ENCODE results near the gene AP4M1.
"Not testable (repeated sequence)": the region's sequence is repeated elsewhere in the genome, so short reads cannot be mapped to it uniquely, and the experiment has no call there.

Gene AP4M1

GRCh38 chr7:100109521-100110163 is 8.2 kb downstream of the AP4M1 start:
- no peak for DNase-seq (ENCODE audit: low read depth)

- DNase-seq (ENCODE audit: low read depth) = no peak
These were observed 9.7 kb downstream of the AP4M1 start for GRCh38 chr7:100111156-100111555.

- DNase-seq (ENCODE audit: low read depth) = no peak
These were observed 10.5 kb downstream of the AP4M1 start for GRCh38 chr7:100111914-100112313.

- no peak for DNase-seq (ENCODE audit: low read depth)
These were observed 13.6 kb downstream of the AP4M1 start for GRCh38 chr7:100115026-100115425.

GRCh38 chr7:100118388-100119071 is 17.1 kb downstream of the AP4M1 start:
- no peak for DNase-seq (ENCODE audit: low read depth)

DNA sequence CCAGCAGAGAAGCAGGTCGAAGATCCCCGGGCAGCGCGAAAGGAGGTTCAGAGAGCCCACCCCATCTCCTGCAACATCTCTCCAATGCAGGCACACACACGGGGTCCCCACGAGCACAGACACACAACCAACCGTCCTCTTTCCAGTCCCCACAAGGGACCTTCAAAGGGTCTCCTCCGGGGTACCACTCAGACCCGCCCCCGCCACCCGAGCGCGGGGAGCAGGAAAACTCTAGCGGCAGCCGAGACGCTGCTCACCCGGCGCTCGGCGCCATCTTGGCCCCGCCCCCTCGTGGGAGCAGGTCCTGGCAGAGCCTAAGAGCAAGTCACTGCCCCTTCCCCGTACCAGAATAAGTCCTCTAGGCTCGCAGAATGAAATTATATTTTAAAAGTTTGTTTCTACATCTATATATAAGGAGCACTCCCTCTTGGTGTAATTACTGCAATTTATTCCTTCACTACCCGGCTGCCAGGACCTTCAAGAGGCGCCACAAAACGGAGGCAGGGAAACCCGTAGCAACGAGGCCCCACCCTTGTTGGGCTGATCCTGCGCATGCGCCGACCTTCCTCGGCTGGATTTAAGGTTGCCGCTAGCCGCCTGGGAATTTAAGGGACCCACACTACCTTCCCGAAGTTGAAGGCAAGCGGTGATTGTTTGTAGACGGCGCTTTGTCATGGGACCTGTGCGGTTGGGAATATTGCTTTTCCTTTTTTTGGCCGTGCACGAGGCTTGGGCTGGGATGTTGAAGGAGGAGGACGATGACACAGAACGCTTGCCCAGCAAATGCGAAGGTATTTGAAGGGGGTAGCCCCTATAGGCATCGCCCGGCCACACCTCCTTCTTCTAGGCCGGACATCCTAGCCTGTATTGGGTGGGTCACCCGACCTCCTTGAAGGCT is 17.9 kb downstream of the AP4M1 start, which contains the start of the genes CNPY4 and TAF6:
CNPY4 (plus strand) TSS at position 563 of the 898 bp plus-strand sequence; CDS start at position 674, 111 bp downstream.
TAF6 (minus strand) TSS at position 287 of the 898 bp plus-strand sequence. CDS start 5,149 bp downstream, outside the sequence.
- DNase-seq (ENCODE audit: low read depth) = peak; percentile 91

DNA sequence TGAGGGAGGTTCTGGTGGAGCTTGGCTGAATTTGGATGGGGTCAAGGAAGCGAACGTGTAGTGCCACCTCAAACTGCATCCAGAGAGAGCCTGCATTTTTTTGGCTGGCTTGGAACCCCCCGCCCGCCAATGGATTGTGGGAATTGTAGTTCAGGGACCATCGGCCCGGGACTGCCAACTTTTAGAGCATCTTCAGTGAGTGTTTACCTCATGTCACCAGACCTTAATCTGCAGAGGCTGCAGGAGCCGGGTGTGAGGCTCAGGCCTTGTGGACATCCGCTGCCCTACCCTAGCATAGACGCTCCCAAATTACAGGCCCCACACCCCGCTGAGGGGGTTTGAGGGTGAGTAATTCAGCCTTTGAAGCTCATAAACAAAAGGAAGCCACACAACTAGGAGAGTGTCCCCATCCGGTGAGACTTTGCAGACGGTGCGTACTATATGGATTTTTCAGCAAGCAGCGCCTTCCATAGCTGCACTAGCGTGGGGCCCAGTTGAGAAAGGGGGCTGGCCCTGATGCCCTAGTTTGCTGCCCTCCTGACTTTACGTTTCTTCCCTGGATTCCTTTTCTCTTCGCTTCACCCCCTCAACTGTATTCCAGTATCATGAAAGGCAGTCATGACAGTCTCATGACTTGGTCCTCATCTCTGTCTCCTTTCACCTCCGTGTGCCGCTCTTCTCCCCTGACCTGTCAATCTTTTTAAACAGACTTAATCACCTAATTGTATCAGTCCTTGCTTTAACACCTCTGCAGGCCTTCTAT is 18.7 kb downstream of the AP4M1 start:
- peak; percentile 56 for DNase-seq (ENCODE audit: low read depth)

DNA sequence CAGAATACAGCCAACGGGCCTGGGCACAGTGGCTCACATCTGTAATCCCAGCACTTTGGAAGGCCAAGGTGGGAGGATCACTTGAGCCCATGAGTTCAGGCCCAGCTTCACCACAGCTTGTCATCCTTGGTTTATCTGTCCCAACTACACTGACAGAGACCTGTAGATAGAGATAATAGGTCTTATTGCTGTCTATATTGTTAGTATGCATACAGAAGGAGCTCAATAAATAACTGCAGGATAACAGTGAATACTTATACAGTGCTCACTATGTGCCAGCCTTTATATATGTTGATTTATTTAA is 19.2 kb downstream of the AP4M1 start:
- DNase-seq (ENCODE audit: low read depth) = no peak

- DNase-seq (ENCODE audit: low read depth) = no peak
These were observed 20.6 kb downstream of the AP4M1 start for GRCh38 chr7:100122067-100122466.

- no peak for DNase-seq (ENCODE audit: low read depth)
These were observed 21.1 kb downstream of the AP4M1 start for GRCh38 chr7:100122568-100122967.

GRCh38 chr7:100124301-100125230 is 23.1 kb downstream of the AP4M1 start:
- DNase-seq (ENCODE audit: low read depth) = no peak

- no peak for DNase-seq (ENCODE audit: low read depth)
These were observed 24.9 kb downstream of the AP4M1 start for GRCh38 chr7:100126239-100126930.

DNA sequence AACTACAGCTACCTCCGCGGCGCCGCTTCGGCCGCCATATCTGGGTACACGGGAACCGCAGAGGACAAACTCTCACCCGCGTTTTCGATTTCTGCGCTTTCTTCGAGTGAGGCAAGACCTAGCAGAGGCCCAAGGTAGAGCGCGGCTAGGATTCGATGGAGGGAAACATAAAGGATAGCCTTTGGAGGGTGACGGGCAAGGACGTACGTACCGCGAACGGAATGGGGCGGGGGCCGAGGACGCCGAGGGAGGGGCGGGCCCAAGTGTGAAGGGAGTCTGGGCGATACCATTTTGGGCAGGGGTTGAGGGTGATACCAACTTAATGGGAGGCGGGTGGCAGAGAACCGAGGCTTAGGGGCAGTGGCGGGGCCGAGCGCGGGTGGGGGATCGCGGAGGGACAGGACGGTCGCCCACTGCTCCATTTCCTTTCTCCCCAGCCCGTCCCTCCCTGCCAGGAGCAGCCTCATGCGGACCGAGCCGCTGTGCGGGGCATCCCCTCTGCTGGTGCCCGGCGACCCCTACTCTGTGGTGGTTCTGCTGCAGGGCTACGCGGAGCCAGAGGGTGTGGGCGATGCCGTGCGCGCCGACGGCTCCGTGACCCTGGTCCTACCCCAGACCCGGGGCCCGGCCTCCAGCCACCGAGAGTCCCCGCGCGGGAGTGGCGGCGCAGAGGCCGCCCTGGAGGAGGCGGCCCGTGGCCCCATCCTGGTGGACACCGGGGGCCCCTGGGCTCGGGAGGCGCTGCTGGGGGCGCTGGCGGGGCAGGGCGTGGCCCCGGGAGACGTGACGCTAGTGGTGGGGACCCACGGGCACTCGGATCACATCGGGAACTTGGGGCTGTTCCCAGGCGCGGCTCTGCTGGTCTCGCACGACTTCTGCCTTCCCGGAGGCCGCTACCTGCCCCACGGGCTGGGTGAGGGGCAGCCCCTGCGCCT is 25.8 kb downstream of the AP4M1 start, which contains the start of gene MBLAC1:
MBLAC1 (plus strand) TSS at position 37 of the 935 bp plus-strand sequence; CDS start at position 466, 429 bp downstream.
- peak; percentile 89 for DNase-seq (ENCODE audit: low read depth)

DNA sequence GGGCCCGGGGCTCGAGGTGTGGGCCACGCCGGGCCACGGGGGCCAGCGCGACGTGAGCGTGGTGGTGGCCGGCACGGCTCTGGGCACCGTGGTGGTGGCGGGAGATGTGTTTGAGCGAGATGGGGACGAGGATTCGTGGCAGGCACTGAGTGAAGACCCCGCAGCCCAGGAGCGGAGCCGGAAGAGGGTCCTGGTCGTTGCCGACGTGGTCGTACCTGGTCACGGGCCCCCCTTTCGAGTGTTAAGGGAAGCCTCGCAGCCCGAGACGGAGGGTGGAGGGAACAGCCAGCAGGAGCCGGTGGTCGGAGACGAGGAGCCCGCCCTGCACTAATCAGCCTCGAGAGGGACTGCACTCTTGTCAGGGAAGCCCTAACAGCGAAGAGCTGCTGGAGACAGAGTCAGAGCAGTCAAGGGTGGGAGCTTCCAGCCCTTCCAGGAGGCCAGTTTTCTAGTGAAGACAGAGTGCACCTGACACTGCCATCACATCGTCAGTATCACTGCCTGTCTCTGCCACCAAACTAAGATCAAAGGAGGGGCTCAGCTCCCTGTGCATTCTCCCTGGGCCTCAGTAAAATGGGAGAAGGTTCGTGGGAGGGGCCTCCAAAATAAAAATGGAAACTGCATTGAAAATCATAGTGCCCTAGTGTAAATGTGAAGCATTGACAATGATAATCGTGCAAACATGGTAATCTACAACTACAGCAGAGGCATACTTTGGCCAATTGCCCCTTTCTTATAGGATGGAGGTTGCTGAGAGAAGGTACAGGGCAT is 26.6 kb downstream of the AP4M1 start:
- no peak for DNase-seq (ENCODE audit: low read depth)

- no peak for DNase-seq (ENCODE audit: low read depth)
These were observed 27.2 kb downstream of the AP4M1 start for GRCh38 chr7:100128637-100128963.

DNA sequence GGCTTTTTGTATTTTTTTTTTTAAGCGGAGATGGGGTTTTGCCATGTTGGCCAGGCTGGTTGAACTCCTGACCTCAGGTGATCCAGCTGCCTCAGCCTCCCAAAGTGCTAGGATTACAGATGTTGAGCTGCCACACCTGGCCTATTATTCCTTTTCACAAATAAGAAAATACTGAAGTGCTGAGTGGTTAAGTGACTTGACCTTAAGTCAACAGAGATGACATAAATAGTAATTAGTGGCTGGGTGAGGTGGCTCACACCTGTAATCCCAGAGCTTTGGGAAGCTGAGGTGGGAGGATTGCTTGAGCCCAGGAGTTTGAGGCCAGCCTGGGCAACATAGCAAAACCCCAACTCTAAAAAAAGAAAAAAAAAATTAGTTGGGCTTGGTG is 28.8 kb downstream of the AP4M1 start:
- DNase-seq (ENCODE audit: low read depth) = not testable (repeated sequence)

GRCh38 chr7:100130608-100131453 is 29.4 kb downstream of the AP4M1 start:
- DNase-seq (ENCODE audit: low read depth) = peak; percentile 76
